Activated T-helper 1 cell treated with Interleukin-2 at 50 U/mL for 16 hours (primary cell): ENCODE measurements around the gene PKHD1.
"Not testable (repeated sequence)": the region's sequence is repeated elsewhere in the genome, so short reads cannot be mapped to it uniquely, and the experiment has no call there.

Experiments
- DNase-seq: peaks from one replicate; pipeline ENCODE4 v3.0.0-alpha.2; 2020; ENCODE audit warnings: low read depth

Gene PKHD1

GRCh38 chr6:51929934-51930574 lies 157.4 kb downstream of the PKHD1 start:
- DNase-seq, result no peak

DNA sequence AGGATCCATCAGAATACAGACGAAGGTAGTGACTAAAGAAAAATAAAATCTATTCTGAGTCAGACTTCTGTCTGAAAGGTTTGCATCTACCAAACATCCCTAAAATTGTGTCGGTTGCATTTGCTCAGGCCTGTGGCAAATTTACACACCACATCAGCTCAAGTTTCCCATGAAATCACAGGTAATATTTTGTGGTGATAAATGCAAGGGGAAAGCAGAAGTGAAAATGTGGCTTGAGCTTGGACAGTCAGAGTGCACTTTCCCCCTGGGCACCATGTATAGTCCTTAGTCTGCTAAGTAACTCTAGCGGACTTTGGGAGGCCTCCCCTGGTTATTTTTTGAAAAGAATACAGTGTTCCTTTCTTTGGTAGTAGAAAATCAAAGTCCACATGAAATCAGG lies 159.1 kb downstream of the PKHD1 start:
- DNase-seq, result no peak

- no peak for DNase-seq
Measured at GRCh38 chr6:51927450-51927849, 160.0 kb downstream of the PKHD1 start.

DNA sequence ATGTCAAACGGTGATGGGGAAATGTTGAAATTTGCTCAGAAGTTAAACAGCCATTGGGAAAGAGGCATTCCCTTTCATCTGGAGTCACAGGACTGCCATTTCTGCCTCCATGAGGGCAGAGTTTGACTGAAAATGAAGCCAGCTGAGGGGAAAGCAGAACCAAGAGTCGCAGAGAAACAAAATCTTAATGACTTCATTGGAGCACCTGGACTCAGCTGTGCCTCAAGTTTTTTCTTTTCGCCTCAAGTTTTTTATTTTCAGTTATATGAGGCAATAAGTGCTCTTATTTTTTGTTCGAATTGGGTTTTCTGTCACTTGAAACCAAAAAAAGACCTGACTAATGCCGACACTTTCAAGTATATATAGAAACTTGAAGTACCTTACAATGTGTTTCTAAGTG lies 161.3 kb downstream of the PKHD1 start:
- no peak for DNase-seq

DNA sequence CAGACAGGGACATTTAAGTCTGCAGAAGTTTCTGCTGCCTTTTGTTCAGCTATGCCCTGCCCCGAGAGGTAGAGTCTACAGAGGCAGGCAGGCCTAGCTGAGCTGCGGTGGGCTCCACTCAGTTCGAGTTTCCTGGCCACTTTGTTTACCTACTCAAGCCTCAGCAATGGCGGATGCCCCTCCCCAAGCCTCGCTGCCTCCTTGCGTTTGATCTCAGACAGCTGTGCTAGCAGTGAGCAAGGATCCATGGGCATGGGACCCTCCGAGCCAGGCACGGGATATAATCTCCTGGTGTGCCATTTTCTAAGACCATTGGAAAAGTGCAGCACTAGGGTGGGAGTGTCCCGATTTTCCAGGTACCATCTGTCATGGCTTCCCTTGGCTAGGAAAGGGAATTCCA lies 164.9 kb downstream of the PKHD1 start:
- DNase-seq, result not testable (repeated sequence)

- DNase-seq, result not testable (repeated sequence)
Measured at GRCh38 chr6:51918347-51918746, 169.1 kb downstream of the PKHD1 start.

DNA sequence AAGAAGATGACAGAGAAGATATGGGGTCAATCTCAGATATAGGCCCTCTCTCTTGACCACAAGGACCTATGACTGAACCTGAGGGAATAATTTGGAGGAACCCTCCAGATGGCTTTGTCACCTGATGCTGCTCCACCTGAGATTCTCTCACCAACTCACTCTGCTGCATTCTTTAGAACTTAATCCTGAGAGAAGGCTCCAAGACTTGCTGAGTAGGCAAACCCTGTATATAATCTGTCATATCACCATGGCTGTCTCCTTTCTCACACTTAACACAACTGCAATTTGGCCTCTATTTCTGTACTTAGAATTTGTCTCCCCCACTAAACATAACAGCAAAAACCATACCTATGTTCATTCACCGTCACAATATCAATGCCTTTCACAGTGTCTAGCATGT lies 172.3 kb downstream of the PKHD1 start:
- DNase-seq, result no peak

DNA sequence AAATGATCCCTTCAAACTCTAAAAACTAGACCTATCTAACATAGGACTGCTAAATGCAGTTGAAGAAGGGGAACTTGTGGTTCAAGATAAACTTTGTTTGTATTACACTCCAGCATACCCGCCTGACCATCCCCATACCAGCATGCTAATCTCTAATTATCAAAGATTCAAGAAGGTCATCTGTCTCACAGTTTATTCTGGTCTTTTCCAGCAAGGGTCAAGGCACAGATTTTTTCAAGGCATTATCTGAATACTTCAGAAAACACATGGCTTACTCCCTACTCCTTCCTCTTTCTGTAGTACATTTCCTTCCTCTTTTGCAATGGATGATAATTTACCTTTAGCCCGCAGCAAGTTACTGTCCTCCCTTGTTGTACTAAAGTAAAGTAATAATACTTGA lies 174.1 kb downstream of the PKHD1 start:
- no peak for DNase-seq

DNA sequence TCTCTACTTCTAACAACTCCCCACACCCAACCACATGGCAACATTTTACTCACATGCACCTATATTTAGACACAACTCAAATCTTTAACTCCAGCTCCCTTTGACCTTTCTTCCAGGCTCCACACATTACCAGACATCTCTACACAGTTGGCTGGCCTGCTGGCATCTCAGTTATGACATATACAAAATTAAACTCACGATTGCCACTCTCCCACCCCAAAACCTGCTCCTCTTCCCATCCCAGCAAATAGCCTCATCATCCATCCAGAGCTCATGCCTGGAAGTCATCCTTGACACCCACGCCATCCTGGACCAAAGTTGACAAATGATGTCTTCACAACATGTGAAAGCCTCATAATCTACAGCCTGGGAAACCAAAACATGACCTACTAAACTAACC lies 176.6 kb downstream of the PKHD1 start:
- DNase-seq, result no peak

- no peak for DNase-seq
Measured at GRCh38 chr6:51908243-51908642, 179.2 kb downstream of the PKHD1 start.

GRCh38 chr6:51901766-51902764 lies 185.3 kb downstream of the PKHD1 start:
- DNase-seq, result no peak

GRCh38 chr6:51893366-51893765 lies 194.0 kb downstream of the PKHD1 start:
- no peak for DNase-seq

DNA sequence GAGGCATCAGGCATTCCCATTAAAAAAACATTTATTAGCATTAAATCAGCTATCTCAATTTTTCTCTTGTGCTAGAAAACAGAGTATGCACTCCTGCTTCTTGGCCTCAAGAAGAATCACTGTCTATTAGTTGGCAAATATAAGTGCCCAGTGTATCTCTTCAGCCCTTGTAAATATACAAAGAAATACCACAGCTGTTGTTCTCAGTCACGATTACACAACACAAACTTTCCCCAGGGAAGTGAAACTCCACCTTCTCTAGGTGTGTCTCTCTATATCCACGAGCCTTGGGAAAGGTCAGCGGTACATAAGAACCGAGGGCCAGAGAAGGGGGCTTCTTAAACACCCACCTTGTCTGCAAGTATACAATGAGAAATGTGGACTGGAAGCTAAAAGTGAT lies 194.7 kb downstream of the PKHD1 start:
- DNase-seq, result no peak

- no peak for DNase-seq
Measured at GRCh38 chr6:51892339-51892738, 195.1 kb downstream of the PKHD1 start.

DNA sequence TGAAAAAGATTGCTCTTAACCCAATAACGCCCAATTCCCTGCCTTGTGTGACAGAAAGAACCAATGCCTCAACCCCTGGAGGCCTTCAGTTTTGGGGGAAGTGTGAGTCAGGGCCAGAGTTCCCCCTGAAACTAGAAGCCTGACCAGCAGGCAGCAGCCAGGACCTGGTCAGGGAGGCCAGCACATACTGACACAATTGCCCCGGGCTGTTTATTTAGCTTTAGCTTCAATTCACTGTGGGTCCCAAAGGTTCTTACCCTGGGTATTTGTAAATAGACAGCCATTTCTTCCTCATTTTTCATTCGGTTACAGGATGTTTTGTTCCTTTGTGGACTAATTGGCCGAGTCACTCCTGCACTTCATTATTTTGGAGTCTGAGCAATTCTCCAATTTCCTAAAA lies 195.6 kb downstream of the PKHD1 start:
- no peak for DNase-seq

- no peak for DNase-seq
Measured at GRCh38 chr6:51887859-51888258, 199.6 kb downstream of the PKHD1 start.

DNA sequence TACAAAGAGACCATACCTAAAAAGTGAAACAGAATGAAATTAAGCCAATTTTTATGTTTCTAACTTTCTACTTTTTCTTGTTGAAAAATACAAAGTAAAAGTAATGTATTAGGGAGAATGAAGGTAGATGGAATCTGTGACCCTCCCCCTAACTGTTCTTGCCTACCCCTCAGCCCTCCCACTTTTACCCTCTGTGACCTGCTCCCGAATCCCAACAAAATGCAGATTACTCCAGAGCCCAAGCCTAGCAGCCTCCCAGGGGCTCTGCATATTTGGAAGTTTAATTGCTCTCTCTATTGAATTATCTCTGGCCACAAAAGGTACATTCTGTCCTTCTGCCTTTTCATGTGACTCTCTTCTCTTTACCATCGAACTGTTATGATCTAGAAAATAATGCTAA lies 201.5 kb downstream of the PKHD1 start:
- DNase-seq, result no peak

- DNase-seq, result no peak
Measured at GRCh38 chr6:51868591-51869355, 218.6 kb downstream of the PKHD1 start.

DNA sequence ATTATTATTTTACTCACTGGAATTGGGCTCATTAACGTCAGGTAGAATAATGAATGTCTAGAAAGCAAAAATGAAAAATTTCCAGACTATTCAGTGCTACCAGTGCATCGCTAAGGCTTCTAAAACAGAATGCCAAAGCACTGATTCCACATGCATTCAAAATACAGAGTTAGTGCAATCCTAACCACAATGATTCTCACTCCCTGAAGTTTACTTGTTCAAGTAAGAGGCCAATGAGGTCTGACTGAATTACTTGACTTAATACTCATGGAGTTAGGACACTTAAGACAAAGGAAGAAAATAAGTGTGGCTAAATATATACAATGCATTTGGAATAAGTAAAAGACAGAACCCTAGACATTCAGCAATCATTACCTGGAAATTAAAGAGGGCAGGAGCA lies 220.5 kb downstream of the PKHD1 start:
- no peak for DNase-seq

GRCh38 chr6:51865996-51866395 lies 221.4 kb downstream of the PKHD1 start:
- no peak for DNase-seq

DNA sequence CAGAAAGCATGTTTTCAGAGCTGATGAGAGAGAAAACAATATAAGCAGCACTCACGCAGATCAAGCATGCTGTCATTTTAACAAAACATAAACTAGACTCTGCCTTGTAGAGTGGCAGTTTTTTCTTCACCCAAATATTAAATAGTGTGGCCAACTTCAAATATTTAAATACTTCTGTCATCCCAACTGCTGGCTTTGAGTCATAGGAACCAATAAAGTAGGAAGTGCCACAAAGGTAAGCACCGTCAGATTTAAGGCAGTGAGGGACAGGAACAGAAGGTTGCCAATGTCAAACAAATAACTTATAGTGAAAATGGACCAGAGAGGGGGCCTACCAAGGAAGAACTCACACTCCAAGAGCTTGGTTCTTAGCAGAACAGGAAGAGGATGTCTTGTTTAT lies 222.2 kb downstream of the PKHD1 start:
- no peak for DNase-seq

DNA sequence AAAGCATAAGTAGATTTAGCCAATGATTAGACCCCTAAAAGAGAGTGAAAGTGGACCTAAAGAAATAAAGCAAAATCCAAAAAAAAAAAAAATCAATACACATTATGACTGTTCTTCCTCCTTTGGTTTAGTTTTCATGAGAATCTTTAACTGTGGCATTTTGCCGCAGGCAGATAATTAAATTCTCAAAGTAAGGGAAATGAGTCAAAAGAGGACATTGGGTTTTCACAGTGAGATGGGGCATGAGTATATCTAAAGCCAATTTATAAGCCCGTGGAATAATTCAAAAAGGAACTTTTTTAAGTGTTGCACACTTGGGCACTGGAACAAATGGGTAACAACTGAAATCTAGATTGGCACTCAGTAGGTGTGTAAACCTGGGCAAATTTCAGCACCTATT lies 230.3 kb downstream of the PKHD1 start:
- DNase-seq, result no peak

DNA sequence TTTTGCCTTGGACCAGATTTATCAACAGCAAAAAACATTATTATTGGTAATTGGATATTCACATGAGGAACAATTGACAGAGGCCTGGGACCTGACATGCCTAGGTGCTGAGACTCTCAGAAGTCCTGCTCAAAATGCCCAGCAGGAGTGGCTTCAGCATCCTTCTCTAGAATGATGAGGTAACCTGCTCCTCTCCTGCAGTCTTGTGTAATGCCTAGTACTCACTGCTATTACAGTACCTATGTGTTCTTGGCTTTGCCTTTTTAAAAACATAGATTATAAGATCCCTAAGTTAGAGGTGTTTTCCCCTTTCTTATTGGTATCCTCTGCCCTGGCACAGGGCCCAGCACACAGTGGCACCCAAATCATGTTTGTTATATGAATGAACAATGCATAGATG lies 230.9 kb downstream of the PKHD1 start:
- DNase-seq, result no peak
